ENCODE measurements around the gene HSF2BP. TPM values are rescaled to one million over a fixed set of nuclear protein-coding genes. Genes with fewer than 3 reads are reported as not detected.

HSF2BP gene
- total RNA-seq, 1 donor from 2014 or later, result 1.0 TPM

GRCh38 chr21:43626390-43626789 lies 32.9 kb downstream of the HSF2BP start:
- H3K4me3 Mint-ChIP-seq (ENCODE audit: unreplicated experiment), result no peak overlapping the region
- peaks cover 1% of the 10 kb centered on the region for H3K27me3 Mint-ChIP-seq (ENCODE audit: unreplicated experiment)
- H3K4me1 Mint-ChIP-seq (ENCODE audit: low read depth, unreplicated experiment), result no peaks in the 10 kb centered on the region
- DNase-seq, result no peak
- H3K27ac Mint-ChIP-seq (ENCODE audit: unreplicated experiment), result no peak overlapping the region
- TF ChIP-seq CTCF (IDR thresholded peaks at IDR 0.05; ENCODE audit: partially characterized antibody, unreplicated experiment), result no peak
- peaks cover 2% of the 10 kb centered on the region for H3K9me3 Mint-ChIP-seq (ENCODE audit: unreplicated experiment)
- peaks cover 6% of the 10 kb centered on the region for H3K36me3 Mint-ChIP-seq (ENCODE audit: unreplicated experiment)

GRCh38 chr21:43624339-43624738 lies 34.9 kb downstream of the HSF2BP start:
- TF ChIP-seq CTCF (IDR thresholded peaks at IDR 0.05; ENCODE audit: partially characterized antibody, unreplicated experiment), result no peak
- H3K9me3 Mint-ChIP-seq (ENCODE audit: unreplicated experiment), result peaks cover 2% of the 10 kb centered on the region
- H3K36me3 Mint-ChIP-seq (ENCODE audit: unreplicated experiment), result peaks cover 16% of the 10 kb centered on the region
- no peak for DNase-seq
- H3K27ac Mint-ChIP-seq (ENCODE audit: unreplicated experiment), result no peak overlapping the region
- H3K4me3 Mint-ChIP-seq (ENCODE audit: unreplicated experiment), result no peak overlapping the region
- H3K4me1 Mint-ChIP-seq (ENCODE audit: low read depth, unreplicated experiment), result no peaks in the 10 kb centered on the region
- H3K27me3 Mint-ChIP-seq (ENCODE audit: unreplicated experiment), result no peaks in the 10 kb centered on the region

GRCh38 chr21:43623588-43623987 lies 35.7 kb downstream of the HSF2BP start:
- no peaks in the 10 kb centered on the region for H3K4me1 Mint-ChIP-seq (ENCODE audit: low read depth, unreplicated experiment)
- H3K27ac Mint-ChIP-seq (ENCODE audit: unreplicated experiment), result no peak overlapping the region
- no peak for DNase-seq
- no peaks in the 10 kb centered on the region for H3K27me3 Mint-ChIP-seq (ENCODE audit: unreplicated experiment)
- H3K4me3 Mint-ChIP-seq (ENCODE audit: unreplicated experiment), result no peak overlapping the region
- H3K36me3 Mint-ChIP-seq (ENCODE audit: unreplicated experiment), result peaks cover 16% of the 10 kb centered on the region
- peaks cover 2% of the 10 kb centered on the region for H3K9me3 Mint-ChIP-seq (ENCODE audit: unreplicated experiment)
- TF ChIP-seq CTCF (IDR thresholded peaks at IDR 0.05; ENCODE audit: partially characterized antibody, unreplicated experiment), result no peak

- Mint-ChIP-seq H3K36me3 (ENCODE audit: unreplicated experiment) (peaks cover 10% of the 10 kb centered on the region), H3K27me3 (ENCODE audit: unreplicated experiment) (no peaks in the 10 kb centered on the region)
- TF ChIP-seq CTCF (IDR thresholded peaks at IDR 0.05; ENCODE audit: partially characterized antibody, unreplicated experiment), result no peak
These were observed 36.5 kb downstream of the HSF2BP start for GRCh38 chr21:43622796-43623195.

GRCh38 chr21:43619856-43620255 lies 39.4 kb downstream of the HSF2BP start:
- TF ChIP-seq CTCF (IDR thresholded peaks at IDR 0.05; ENCODE audit: partially characterized antibody, unreplicated experiment), result no peak
- Mint-ChIP-seq H3K4me1 (ENCODE audit: low read depth, unreplicated experiment) (no peaks in the 10 kb centered on the region), H3K27me3 (ENCODE audit: unreplicated experiment) (no peaks in the 10 kb centered on the region), H3K9me3 (ENCODE audit: unreplicated experiment) (peaks cover 2% of the 10 kb centered on the region), H3K36me3 (ENCODE audit: unreplicated experiment) (peaks cover 10% of the 10 kb centered on the region), H3K4me3 (ENCODE audit: unreplicated experiment) (no peak overlapping the region), H3K27ac (ENCODE audit: unreplicated experiment) (no peak overlapping the region)
- DNase-seq, result no peak

More at GRCh38 chr21:43622796-43623195, 36.5 kb downstream of the HSF2BP start:
- no peak for DNase-seq
- Mint-ChIP-seq H3K4me1 (ENCODE audit: low read depth, unreplicated experiment) (no peaks in the 10 kb centered on the region), H3K4me3 (ENCODE audit: unreplicated experiment) (no peak overlapping the region), H3K9me3 (ENCODE audit: unreplicated experiment) (peaks cover 5% of the 10 kb centered on the region), H3K27ac (ENCODE audit: unreplicated experiment) (no peak overlapping the region)
